GM21529 (cell line): ENCODE measurements around the gene NRROS.

Experiments used
- ATAC-seq: cut with Tn5 transposase; IDR thresholded peaks from one replicate; pipeline ENCODE4 v1.9.1; 2021; ENCODE audit not compliant: unreplicated experiment

The NRROS gene

DNA sequence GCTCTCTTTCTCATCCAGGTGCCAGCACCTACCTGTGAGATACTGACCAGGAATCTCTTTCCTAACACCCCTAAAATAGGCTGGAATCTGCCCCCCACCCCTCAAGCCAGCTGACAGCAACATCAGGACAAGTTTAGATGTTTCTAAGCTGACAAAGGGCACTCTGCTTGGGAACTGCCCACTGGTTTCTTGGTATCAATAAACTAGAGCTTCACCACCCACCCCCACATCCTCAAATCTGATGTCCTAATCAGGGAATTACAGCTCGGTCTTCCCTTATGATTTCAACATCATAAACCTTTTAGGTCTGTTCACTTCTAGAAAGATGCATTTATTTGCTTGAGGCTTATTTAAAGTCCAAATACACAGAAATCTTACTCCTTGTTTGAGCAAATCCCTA, 37.9 kb downstream of the NRROS start:
- ATAC-seq, result no peak

DNA sequence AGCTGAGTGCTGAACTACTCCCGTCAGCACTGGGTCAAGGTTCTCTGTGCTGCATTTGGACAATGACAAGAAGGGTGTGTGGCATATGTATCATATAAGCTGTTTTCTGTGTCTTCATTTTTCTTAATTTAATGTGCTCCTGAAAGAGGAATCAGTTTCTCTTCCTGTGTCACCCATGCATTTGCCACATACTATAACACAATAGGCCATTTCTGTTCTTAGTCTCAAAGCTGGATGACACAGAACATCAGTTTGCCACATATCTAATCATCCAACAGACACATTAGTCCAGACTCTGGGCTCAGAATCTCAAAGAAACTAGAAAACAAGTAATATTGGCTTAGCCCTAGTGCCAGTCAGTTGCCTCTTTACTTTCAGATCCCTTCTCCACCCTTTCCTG, 38.4 kb downstream of the NRROS start:
- no peak for ATAC-seq

DNA sequence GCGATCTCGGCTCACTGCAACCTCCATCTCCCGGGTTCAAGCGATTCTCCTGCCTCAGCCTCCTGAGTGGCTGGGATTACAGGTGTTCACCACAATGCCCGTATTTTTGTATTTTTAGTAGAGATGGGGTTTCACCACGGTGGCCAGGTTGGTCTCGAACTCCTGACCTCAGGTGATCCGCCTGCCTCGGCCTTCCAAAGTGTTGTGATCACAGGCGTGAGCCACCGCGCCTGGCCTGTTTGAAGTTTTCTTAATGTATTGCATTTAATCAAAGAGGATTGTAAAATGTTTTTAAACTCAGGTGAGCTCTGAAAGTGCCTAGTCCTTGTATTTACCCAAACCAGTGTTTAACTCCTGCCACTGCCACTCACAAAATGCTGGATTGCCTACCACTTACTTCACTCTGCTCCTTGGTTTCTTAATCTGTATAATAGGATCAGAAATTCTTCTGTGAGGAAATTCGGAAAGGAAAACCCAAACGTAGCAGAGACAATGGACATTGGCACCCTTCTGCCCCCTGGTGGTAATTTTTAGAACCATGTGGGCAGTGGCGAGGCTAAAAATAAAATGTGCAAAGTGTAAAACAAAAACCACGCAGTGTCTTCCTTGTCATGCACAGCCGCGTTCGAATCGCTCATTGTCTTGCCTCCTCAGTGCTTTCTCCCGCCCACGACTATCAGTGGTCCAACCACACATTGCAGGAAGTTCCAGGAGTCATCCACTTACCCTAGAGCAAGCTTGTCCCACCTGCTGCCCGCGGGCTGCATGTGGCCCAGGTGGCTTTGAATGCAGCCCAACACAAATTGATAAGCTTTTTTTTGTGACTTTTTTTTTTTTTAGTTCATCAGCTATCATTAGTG, 45.3 kb downstream of the NRROS start:
- peak; percentile 91 for ATAC-seq

DNA sequence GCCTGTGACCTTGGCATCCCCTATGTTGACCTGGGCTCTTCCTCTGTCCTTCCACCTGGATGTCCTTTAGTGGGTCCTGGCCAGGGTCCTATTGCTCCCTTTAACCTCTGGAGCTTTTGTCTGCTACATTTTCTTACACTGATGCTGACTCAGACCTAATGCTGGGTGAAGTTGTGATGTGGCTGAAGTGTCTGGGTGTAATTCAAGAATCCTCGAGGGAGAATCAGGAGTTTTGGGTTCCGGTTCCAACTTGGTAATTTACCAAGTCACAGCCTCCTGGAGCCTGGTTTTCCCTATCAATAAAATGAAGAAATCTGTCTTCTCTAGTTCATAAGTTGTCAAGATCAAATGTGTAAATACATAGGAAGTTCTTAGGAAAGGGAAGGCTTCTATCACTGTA, 46.9 kb downstream of the NRROS start:
- ATAC-seq, result no peak

DNA sequence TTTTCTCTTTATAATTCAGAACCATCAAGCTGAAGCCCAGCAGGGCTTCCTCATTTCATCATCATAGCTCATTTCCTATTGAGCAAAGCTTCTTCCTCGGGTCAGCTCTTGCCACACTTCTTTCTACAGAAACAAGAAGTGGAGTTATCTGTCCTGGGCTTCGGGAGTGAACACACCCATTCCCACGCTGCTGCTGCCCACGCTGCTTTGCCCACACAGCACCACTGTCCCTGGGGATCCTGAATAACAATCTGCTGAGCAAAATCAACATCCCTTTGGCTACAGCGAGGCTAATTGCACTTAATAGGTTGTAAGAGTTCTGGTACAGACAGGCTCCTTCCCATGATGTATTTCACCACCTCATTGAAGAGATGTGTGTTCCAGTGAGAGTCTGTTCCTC, 48.9 kb downstream of the NRROS start:
- ATAC-seq, result no peak

DNA sequence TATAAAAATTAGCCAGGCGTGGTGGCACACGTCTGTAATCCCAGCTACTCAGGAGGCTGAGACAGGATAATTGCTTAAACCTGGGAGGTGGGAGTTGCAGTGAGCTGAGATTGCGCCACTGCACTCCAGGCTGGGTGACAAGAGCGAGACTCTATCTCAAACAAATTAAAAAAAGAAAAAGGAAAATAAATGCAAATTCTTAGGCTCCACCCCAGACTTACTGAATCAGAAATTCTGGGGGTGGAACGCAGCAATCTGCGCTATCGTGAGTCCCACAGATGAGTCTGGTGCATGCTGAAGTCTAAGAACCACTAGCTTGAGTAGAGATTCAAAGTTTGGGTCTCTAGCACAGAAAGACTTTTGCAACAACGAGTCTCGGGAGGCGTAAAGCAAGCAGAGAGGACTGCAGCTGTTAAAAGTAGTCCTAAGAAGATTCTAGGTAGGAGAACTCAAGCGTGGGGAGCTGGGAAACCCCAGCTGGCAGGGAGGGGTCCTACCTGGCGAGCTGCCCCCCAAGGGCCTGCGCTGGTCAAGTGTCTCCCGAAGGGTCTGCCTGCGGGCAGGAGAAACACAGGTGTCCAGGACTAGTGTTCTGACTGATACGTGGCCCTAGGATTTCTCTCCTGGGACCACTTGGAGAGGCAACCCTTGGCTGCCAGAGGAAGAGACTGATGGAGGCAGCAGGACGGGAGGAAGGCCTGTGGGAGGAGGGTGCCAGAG, 50.6 kb downstream of the NRROS start:
- no peak for ATAC-seq

DNA sequence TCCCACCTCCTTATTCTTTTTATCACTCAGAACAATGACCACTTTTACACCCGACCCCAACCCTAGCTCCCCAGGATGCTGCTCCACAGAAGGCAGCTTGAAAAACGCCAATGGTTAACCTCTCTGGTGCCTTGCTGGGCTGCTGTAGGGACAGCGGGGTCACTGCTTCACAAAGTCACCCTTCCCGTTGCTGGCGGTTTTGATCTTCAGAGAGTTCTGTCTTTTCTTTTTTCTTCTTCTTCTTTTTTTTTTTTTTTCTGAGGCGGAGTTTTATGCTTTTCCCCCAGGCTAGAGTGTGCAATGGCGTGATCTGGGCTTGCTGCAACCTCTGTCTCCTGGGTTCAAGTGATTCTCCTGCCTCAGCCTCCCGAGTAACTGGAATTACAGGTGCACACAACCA, 51.9 kb downstream of the NRROS start:
- no peak for ATAC-seq

DNA sequence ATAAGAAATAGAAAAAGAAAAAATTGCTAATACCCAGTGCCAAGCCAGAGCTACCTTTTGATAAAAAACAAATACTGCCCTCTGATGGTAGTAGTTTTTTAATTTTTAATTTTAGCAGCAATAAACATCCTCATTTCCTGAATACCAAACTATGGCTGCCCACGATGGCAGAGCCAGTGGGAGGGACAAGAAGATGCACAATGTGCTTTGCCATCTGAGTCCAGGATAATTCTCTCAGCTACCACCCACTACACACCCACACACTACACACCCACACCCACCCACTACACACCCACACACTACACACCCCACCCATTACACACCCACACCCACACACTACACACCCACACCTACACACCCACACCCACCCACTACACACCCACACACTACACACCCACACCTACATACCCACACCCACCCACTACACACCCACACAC, 54.7 kb downstream of the NRROS start:
- no peak for ATAC-seq

DNA sequence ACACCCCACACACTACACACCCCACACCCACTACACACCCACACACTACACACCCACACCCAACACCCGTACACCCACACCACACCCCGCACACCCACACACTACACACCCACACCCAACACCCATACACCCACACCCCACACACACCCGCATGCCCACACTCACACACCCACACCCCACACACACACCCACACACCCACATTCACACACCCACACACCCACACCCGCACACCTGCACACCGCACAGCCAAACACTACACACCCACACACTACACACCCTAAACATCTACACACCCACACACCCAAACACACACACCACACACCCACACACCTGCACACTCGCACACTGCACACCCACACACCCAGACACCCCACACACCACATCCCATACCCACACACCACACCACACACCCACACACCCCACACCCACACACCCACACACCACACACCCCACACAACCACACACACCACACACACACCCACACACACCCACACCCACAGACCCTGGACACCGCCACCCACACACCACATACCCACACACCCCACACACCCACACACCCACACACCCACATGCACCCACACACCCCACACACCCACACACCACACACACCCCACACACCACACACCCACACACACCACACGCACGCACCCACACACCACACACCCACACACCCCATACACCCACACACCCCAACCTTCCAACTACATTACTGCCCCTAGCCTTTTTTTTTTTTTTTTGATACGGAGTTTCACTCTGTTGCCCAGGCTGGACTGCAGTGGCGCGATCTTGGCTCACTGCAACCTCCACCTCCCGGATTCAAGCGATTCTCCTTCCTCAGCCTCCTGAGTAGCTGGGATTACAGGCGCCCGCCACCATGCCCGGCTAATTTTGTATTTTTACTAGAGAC, 55.7 kb downstream of the NRROS start:
- no peak for ATAC-seq

DNA sequence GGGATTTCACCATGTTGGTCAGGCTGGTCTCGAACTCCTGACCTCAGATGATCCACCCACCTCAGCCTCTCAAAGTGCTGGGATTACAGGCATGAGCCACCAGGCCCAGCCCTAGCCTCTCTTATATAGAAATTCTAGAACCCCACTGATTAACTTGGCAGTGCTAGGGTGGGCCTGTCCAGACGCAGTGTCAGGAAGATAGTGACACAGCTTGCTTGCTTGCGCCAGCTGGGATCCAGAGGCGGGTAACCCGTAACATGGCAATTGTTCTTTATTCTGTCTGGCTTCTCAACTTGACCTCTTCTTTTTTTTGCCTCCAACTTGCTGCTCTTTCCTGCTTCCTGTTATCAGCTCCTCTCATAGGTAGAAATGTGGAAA, 56.3 kb downstream of the NRROS start:
- no peak for ATAC-seq

DNA sequence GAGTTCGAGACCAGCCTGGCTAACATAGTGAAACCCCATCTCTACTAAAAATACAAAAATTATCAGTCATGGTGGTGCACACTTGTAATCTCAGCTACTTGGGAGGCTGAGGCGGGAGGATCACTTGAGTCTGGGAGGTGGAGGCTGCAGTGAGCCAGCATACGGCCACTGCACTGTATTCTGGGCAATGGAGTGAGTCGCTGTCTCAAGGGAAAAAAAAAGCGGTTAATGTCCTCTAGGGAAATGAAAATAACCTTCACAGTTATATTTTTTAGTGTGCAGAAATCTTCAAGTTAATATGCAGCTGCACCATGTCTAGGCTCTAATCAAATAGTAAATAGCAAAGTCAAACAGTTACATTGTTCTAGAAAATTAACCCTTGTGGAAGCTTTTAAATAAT, 57.8 kb downstream of the NRROS start:
- ATAC-seq, result no peak

DNA sequence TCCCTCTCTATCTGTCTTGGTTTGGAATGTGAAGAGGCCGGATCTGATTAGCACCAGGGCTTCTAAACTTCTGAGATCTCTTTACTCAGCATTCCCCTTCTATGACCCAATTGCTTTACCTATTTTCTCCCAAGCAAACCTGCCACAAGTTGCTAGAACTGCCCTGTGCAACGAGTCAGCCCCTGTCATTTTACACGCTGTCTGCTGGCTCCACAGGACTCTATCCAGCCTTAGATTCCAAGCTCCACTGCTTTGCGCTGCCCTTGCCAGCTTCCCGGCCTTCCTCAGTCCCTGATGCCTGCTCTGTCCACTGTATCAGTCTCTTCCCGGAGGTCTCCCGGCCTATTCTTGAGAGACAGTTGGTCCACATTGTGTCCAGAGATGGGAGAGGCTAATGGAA, 60.3 kb downstream of the NRROS start:
- ATAC-seq, result no peak

DNA sequence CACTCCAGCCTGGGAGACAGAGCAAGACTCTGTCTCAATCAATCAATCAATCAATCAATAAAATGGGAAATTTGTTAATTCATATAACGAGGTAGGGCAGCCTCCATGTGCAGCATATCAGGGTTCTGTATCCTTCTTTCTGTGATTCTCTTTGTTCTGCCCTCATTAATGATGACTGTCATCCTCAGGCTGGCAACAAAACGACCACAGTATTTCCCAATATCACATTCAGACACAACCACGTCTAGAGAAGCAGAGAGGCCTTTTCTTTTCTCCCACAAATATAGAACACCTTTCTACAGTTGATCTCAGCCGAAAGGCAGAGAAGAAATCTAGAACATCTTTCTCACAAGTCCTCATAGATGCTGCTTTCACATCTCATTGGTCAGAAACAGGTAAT, 61.3 kb downstream of the NRROS start:
- no peak for ATAC-seq

DNA sequence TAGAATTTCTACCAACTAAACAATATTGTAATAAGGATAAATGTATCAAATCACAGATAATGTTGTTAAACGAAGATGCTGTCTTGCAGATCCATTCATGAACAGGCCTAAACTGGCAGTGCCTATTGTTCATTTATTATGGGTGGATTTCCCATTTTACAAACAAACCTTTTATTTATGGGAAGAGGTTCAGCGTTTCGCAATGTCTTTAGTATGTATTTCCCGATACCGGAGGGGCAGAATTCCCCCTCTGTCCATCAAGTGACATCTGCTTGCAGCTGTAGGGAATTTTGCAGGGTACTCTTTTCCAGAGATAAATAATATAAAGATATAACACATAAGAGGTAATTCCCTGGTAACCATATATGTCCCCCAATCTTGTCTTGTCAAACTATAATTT, 66.8 kb downstream of the NRROS start:
- ATAC-seq, result no peak

DNA sequence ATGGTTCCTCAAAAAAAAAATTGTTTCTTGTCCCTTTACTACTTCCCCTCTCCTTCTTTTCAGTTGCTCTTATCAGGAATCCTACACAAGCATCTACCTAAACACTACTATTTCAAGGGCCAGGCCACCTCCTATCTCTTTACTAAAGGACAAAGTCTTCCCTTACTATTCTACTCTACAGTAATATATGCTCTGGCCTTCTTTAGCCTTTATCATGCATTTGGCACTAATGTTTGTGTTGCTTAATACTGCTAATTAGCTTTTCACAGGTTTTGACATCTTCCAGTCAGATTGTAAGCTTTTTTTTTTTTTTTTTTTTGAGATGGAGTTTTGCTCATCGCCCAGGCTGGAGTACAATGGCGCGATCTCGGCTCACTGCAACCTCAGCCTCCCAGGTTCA, 67.2 kb downstream of the NRROS start:
- no peak for ATAC-seq

DNA sequence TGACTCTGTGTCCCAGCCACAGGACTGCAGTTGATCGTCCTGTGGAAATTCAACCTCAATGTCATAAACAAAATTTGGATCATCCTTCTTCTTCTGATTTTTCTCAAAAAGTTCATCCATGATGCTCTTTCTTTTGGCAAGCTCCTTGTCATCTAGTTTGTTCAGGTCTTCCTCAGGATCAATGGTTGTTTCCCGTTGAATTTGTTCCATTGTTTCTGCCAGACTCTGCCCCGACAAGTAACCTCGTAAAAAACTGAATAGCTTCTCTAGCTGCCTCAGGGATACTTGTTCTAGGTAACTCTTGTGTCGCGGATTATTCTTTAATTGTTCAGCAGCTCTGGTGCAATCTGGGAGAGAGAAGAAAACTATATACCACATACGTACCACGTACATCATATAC, 68.1 kb downstream of the NRROS start:
- ATAC-seq, result no peak

DNA sequence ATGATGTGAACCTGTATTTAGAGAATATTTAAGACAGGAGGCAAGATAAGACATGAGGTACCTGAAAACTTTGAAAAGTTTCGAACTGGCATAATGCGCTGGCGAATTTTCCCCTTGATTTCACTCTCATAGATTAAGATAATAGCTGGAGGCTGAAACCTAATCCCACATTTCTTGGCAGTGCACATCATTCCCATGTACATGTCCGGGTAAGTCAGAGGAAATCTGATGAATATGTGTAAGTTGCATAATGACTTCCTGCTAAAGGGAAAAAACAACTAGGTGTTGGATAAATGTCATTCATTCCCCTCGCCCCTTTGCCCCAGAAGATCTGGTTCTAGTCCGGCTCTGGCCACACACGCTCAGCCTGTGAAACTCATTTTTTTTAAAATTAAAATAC, 69.0 kb downstream of the NRROS start:
- no peak for ATAC-seq
